GM12878 (cell line): ENCODE results near the gene POLR1H. TPM values are rescaled to one million over a fixed set of nuclear protein-coding genes. Genes with fewer than 3 reads are reported as not detected.

Experiments used
- ATAC-seq: fragments of 200-7000 bp; cut with Tn5 transposase; 3 replicates; pipeline ENCODE4 v1.9.1; 2020; ENCODE audit warnings: mild to moderate bottlenecking, moderate library complexity
- BruUV-seq: library from RNA; stranded (reverse); fragments of 400-500 nt; replicated peaks from 2 replicates; lab custom pipeline; 2021; lab: Mats Ljungman, UMichigan
- CTCF ChIA-PET: fragments of 300-600 bp; sonication (Branson Sonifier 250); formaldehyde crosslinking; extraction: SDS; loops from one replicate; lab custom pipeline; 2021; ENCODE audit warnings: inconsistent platforms; lab: Yijun Ruan, JAX
- POLR2A ChIA-PET: fragments of 350-600 bp; formaldehyde crosslinking; extraction: SDS; loops from one replicate; lab custom pipeline; 2021; ENCODE audit warnings: inconsistent platforms; lab: Charles Lee
- RAD21 ChIA-PET: fragments of 300-600 bp; sonication (Branson Sonifier 250); formaldehyde crosslinking; loops from one replicate; lab custom pipeline; 2023; ENCODE audit warnings: antibody characterized with exemption; ENCODE audit not compliant: unreplicated experiment; lab: Charles Lee
- SMC1A ChIA-PET: fragments of 300-600 bp; sonication (Branson Sonifier 250); formaldehyde crosslinking; loops from one replicate; lab custom pipeline; 2023; ENCODE audit not compliant: unreplicated experiment, uncharacterized antibody; lab: Charles Lee
- DNase-seq: peaks from one replicate; pipeline ENCODE4 v3.0.0-alpha.2; 2011; ENCODE audit warnings: low read depth, low spot score
- FAIRE-seq: peaks from 3 replicates; lab custom pipeline; 2011; peaks lifted over from hg19 to GRCh38; lab: Jason Lieb, UNC
- H2AFZ ChIP-seq: 2 replicates; pipeline ENCODE4 v1.6.0; 2011; ENCODE audit warnings: low read depth, low read length, control low read depth; ENCODE audit not compliant: control insufficient read depth
- H3K27ac ChIP-seq: 2 replicates; pipeline ENCODE4 v1.5.1; 2011; ENCODE audit warnings: control low read depth; ENCODE audit not compliant: control insufficient read depth, insufficient read depth
- H3K27me3 ChIP-seq, 2 experiments: replicated peaks in 1 of 2; 2 replicates each; pipeline versions ENCODE4 v1.6.0 to v1.6.1; 2011; ENCODE audit warnings: low read length in 1 of 2; ENCODE audit not compliant: control insufficient read depth in 2 of 2, insufficient read depth in 2 of 2
- H3K36me3 ChIP-seq, 2 experiments: 2 replicates each; pipeline ENCODE4 v1.5.1; 2011; ENCODE audit warnings: low read length in 1 of 2; ENCODE audit not compliant: control insufficient read depth in 2 of 2, insufficient read depth in 2 of 2
- H3K4me1 ChIP-seq: 2 replicates; pipeline ENCODE4 v1.6.1; 2011; ENCODE audit warnings: mild to moderate bottlenecking, low read length, moderate library complexity, mixed read lengths; ENCODE audit not compliant: control insufficient read depth, insufficient read depth
- H3K4me2 ChIP-seq: 2 replicates; pipeline ENCODE4 v1.6.0; 2011; ENCODE audit warnings: control low read depth; ENCODE audit not compliant: control insufficient read depth, insufficient read depth
- H3K4me3 ChIP-seq: fragments of 200-600 bp; sonication (generic); 2 replicates; pipeline ENCODE4 v1.5.1; 2016
- H3K79me2 ChIP-seq: 2 replicates; pipeline ENCODE4 v1.6.0; 2011; ENCODE audit warnings: low read length; ENCODE audit not compliant: control insufficient read depth, insufficient read depth
- H3K9ac ChIP-seq: 2 replicates; pipeline ENCODE4 v1.8.0; 2011; ENCODE audit warnings: low read length, control low read depth, mixed read lengths; ENCODE audit not compliant: control insufficient read depth, insufficient read depth
- H3K9me3 ChIP-seq: replicated peaks from 3 replicates; pipeline ENCODE4 v1.5.1; 2011; ENCODE audit warnings: mild to moderate bottlenecking, low read length; ENCODE audit not compliant: control insufficient read depth, insufficient read depth
- H4K20me1 ChIP-seq: 2 replicates; pipeline ENCODE4 v1.6.0; 2011; ENCODE audit not compliant: control insufficient read depth, insufficient read depth
- BHLHE40 ChIP-seq, 2 experiments: fragments of 450-650 bp in 1 of 2; IDR thresholded peaks; 2 replicates each; pipeline ENCODE4 v1.6.1; 2011 to 2017; ENCODE audit warnings: low read depth in 2 of 2, borderline replicate concordance in 1 of 2, improper control_type of control experiment in 1 of 2, low read length in 1 of 2, mild to moderate bottlenecking in 1 of 2
- EGR1 ChIP-seq, 2 experiments: IDR thresholded peaks; 1 replicate in 1 of 2; 2 replicates in 1 of 2; pipeline ENCODE4 v1.6.1; 2011 to 2012; ENCODE audit warnings: low read depth in 2 of 2, low read length in 2 of 2, borderline replicate concordance in 1 of 2, mild to moderate bottlenecking in 1 of 2, moderate library complexity in 1 of 2
- FOXM1 ChIP-seq: IDR thresholded peaks from 2 replicates; pipeline ENCODE4 v1.6.1; 2012; ENCODE audit warnings: low read depth, mild to moderate bottlenecking, inconsistent platforms, low read length, moderate library complexity
- GATAD2B ChIP-seq: fragments of 450-650 bp; conservative IDR thresholded peaks from 2 replicates; pipeline ENCODE4 v1.6.1; 2017; ENCODE audit warnings: low read depth, mild to moderate bottlenecking, moderate library complexity
- MEF2A ChIP-seq: IDR thresholded peaks from 2 replicates; pipeline ENCODE4 v1.6.1; 2011; ENCODE audit warnings: low read depth, mild to moderate bottlenecking, low read length, moderate library complexity; ENCODE audit not compliant: insufficient read depth
- NR2F1 ChIP-seq: fragments of 450-650 bp; conservative IDR thresholded peaks from 2 replicates; pipeline ENCODE4 v1.6.1; 2017; ENCODE audit warnings: mild to moderate bottlenecking
- PML ChIP-seq: IDR thresholded peaks from 2 replicates; pipeline ENCODE4 v1.6.1; 2012; ENCODE audit warnings: low read length, inconsistent platforms
- POLR2AphosphoS2 ChIP-seq: IDR thresholded peaks from 2 replicates; pipeline ENCODE4 v1.6.1; 2011; ENCODE audit warnings: low read depth, mild to moderate bottlenecking, low read length, improper control_type of control experiment, moderate library complexity
- RB1 ChIP-seq: fragments of 450-650 bp; formaldehyde crosslinking; IDR thresholded peaks from 2 replicates; pipeline ENCODE4 v1.6.1; 2017; ENCODE audit warnings: mild to moderate bottlenecking, borderline replicate concordance
- SMAD5 ChIP-seq: IDR thresholded peaks from 2 replicates; pipeline ENCODE4 v1.6.1; 2016; ENCODE audit warnings: antibody characterized with exemption, low read depth
- SREBF2 ChIP-seq: IDR thresholded peaks from 2 replicates; pipeline ENCODE4 v1.6.1; 2012; ENCODE audit warnings: mild to moderate bottlenecking, low read length
- TCF12 ChIP-seq: IDR thresholded peaks from 2 replicates; pipeline ENCODE4 v1.6.1; 2011; ENCODE audit warnings: low read depth, mild to moderate bottlenecking, low read length
- ZNF274 ChIP-seq: IDR thresholded peaks from one replicate; pipeline ENCODE4 v1.8.0; 2011; ENCODE audit not compliant: insufficient read length, insufficient read depth
- whole genome bisulfite sequencing: methylation state at CpG from one replicate; pipeline ENCODE4 v1.1.6; 2016; ENCODE audit warnings: low lambda C conversion rate; ENCODE audit not compliant: insufficient replicate concordance, insufficient coverage; ENCODE audit errors: missing lambda C conversion rate; 5-methylcytosine and 5-hydroxymethylcytosine counted together
- in situ Hi-C: fragments of 300-500 bp; cut with MboI; formaldehyde crosslinking; loops from 9 replicates; pipeline ENCODE4 v1.14.3; 2018; ENCODE audit warnings: mixed read lengths
- intact Hi-C: fragments of 100-400 bp; cut with micrococcal nuclease; formaldehyde crosslinking; loops from one replicate; pipeline ENCODE4 v1.14.2; 2022; ENCODE audit not compliant: unreplicated experiment
- polyA plus RNA-seq, 11 experiments: library from polyadenylated mRNA; depleted of rRNA in 4 of 11; unstranded in 6 of 11; stranded (reverse) in 5 of 11; fragments of >200 nt; fragmentation: Nextera tagmentation in 4 of 11; fragmentation: Illumina TruSeq in 1 of 11; extraction: Ambion mirVana in 4 of 11; extraction: Trizol in 1 of 11; gene quantifications; 1 replicate in 1 of 11; 2 replicates in 10 of 11; pipeline versions ENCODE4 v1.2.1 to v1.2.3, GENCODE V29; 2011 to 2016; ENCODE audit warnings: inconsistent platforms in 2 of 11, missing spikeins in 2 of 11, low read depth in 1 of 11
- total RNA-seq, 4 experiments: library from RNA; depleted of rRNA in 3 of 4; stranded (reverse); fragments of >200 nt in 3 of 4; fragmentation: Illumina TruSeq in 1 of 4; extraction: Trizol in 1 of 4; gene quantifications; 2 replicates each; pipeline versions ENCODE4 v1.2.1 to v1.2.3, GENCODE V29; 2013 to 2021
- TF ChIP-seq, protein P1 (sequence below): fragments of 450-650 bp; IDR thresholded peaks from 2 replicates; pipeline ENCODE4 v1.6.1; 2017; ENCODE audit warnings: low read depth, mild to moderate bottlenecking, moderate library complexity
- TF ChIP-seq, protein P2 (sequence below): IDR thresholded peaks from 2 replicates; pipeline ENCODE4 v1.6.1; 2012; ENCODE audit warnings: low read depth, low read length, improper control_type of control experiment
- TF ChIP-seq, protein P3 (sequence below): fragments of 450-650 bp; formaldehyde crosslinking; IDR thresholded peaks from 2 replicates; pipeline ENCODE4 v1.5.0; 2022; ENCODE audit warnings: mild to moderate bottlenecking, missing genetic modification characterization

Gene POLR1H
- total and polyA plus RNA-seq, 10 of the 15 experiments (the other 5 are each of a cell fraction or from before 2014, with no cell fraction given), result 50.6 to 160 (median 77.7) TPM

DNA sequence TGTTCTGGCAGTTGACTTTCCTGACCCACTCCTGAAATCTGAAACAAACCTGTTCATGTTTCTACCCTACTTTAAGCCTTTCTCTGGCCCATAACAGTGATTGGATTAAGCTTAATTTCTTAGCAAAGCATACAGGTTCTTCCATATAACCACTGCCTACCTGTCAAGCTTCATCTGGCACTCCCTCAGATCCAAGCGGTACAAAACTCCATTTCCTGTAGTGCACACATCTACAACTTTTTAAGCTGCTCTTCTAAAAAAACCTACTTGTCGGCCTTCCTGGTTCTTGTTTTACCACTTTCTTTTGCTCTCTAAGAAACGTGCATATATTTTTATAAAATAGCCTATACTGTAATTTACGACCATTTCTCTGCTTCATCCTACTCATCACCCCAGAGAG, 5.0 kb downstream of the POLR1H start (continued):
- TF ChIP-seq, protein P1, sequence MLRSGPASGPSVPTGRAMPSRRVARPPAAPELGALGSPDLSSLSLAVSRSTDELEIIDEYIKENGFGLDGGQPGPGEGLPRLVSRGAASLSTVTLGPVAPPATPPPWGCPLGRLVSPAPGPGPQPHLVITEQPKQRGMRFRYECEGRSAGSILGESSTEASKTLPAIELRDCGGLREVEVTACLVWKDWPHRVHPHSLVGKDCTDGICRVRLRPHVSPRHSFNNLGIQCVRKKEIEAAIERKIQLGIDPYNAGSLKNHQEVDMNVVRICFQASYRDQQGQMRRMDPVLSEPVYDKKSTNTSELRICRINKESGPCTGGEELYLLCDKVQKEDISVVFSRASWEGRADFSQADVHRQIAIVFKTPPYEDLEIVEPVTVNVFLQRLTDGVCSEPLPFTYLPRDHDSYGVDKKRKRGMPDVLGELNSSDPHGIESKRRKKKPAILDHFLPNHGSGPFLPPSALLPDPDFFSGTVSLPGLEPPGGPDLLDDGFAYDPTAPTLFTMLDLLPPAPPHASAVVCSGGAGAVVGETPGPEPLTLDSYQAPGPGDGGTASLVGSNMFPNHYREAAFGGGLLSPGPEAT, result no peak
- TF ChIP-seq FOXM1 (no peak), TCF12 (no peak), MEF2A (no peak), ZNF274 (no peak)
- TF ChIP-seq, all 136 proteins: peak for 0

DNA sequence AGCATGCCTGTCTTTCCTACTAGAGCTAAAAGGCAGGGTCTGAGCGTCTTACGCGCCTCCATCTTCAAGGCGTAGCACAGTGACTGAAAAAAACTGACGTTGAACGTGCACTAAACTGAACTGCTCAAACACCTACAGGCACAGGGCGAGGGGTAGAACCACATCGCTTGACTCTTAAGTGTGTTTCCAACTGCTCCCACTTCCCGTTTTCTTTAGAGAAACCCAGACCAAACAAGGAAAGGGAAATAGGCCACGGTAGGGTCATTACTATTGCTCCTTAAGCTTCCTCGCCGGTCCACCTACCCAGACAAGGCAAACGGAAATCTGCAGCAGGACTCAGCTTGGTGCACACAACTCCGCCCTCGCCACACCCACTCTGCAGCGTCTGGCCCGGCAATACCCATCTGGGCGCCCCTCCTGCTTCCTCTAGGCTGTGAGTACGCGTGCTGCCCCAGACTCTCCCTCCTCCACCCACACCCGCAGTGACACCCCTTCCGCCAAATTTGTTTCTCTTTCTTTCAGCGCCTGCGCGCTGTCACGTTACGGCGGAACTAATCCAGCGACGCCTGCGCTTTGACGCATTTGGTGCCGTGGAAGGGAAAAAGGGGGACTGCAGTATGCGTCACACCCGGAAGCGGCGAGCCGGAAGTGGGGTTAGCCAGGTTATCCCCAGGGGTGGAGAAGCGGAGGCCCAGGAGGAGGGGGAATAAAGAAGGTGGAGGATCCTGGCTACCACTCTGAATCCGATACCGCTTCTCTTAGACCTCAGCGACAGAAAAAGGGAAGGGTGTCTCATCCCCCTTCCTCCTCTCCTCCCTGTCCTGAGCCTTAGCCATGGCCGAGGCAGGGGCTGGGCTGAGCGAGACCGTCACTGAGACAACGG, 5.8 kb downstream of the POLR1H start, which contains the start of gene PPP1R11:
Gene PPP1R11, plus strand, starts transcription at position 622 of the 883 bp plus-strand sequence. Its CDS starts 213 bp downstream, at position 835.
- peak within 1 kb of the TSS; percentile 70 for H3K9ac ChIP-seq
- POLR2A ChIA-PET, result interaction anchor here (0.8 to 1.7 kb wide), 11 partner anchors 9 to 417 kb away, joined by 3 to 14 read pairs (median 3); partner anchors contain the start of genes HLA-A and TRIM26
- no peaks in the 10 kb centered on the region for H3K9me3 ChIP-seq
- no peaks in the 10 kb centered on the region for H4K20me1 ChIP-seq
- CTCF ChIA-PET, result interaction anchor here (0.7 to 3.2 kb wide), 7 partner anchors 10 to 417 kb away, joined by 3 to 19 read pairs (median 4); no protein-coding TSS in a partner anchor
- ATAC-seq (peak; percentile 99), FAIRE-seq (peak; percentile 97), DNase-seq (peak; percentile 99)
- SMC1A ChIA-PET, result interaction anchor here (0.6 to 2.4 kb wide), 18 partner anchors 14 to 101 kb away, joined by 3 to 15 read pairs (median 4); no protein-coding TSS in a partner anchor
- no TSS peak for BruUV-seq
- intact Hi-C loops (no loop called here), in situ Hi-C loops (no loop called here)
- H3K79me2 ChIP-seq, result peaks cover 20% of the 10 kb centered on the region
- peak within 1 kb of the TSS; percentile 88 for H3K27ac ChIP-seq
- peak within 1 kb of the TSS; percentile 79 for H3K4me2 ChIP-seq
- under 1% methylated on average over 46 of the region's 46 CpGs for WGBS
- no peaks in the 10 kb centered on the region for H3K36me3 ChIP-seq
- no peaks in the 10 kb centered on the region for H3K4me1 ChIP-seq
- peak within 1 kb of the TSS; percentile 84 for H3K4me3 ChIP-seq
- H2AFZ ChIP-seq, result peak within 1 kb of the TSS; percentile 99
- RAD21 ChIA-PET, result interaction anchor here (0.9 to 3.2 kb wide), 5 partner anchors 28 to 64 kb away, joined by 3 to 18 read pairs (median 3); no protein-coding TSS in a partner anchor
- peaks cover 0 to 3% of the 10 kb centered on the region in 2 experiments; a peak in 2 of 4 replicates for H3K27me3 ChIP-seq
- no peak; the same call in 1 of the 2 replicates for TF ChIP-seq RB1
- peak; percentile 93 to 96 for TF ChIP-seq BHLHE40 (IDR thresholded peaks at IDR 0.05; ENCODE audit: borderline replicate concordance in 1 of 2, low read depth in 2 of 2, low read length in 1 of 2)
- TF ChIP-seq PML, result peak; percentile 81
- TF ChIP-seq, protein P2, sequence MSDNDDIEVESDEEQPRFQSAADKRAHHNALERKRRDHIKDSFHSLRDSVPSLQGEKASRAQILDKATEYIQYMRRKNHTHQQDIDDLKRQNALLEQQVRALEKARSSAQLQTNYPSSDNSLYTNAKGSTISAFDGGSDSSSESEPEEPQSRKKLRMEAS, result peak; percentile 92
- TF ChIP-seq, protein P3, sequence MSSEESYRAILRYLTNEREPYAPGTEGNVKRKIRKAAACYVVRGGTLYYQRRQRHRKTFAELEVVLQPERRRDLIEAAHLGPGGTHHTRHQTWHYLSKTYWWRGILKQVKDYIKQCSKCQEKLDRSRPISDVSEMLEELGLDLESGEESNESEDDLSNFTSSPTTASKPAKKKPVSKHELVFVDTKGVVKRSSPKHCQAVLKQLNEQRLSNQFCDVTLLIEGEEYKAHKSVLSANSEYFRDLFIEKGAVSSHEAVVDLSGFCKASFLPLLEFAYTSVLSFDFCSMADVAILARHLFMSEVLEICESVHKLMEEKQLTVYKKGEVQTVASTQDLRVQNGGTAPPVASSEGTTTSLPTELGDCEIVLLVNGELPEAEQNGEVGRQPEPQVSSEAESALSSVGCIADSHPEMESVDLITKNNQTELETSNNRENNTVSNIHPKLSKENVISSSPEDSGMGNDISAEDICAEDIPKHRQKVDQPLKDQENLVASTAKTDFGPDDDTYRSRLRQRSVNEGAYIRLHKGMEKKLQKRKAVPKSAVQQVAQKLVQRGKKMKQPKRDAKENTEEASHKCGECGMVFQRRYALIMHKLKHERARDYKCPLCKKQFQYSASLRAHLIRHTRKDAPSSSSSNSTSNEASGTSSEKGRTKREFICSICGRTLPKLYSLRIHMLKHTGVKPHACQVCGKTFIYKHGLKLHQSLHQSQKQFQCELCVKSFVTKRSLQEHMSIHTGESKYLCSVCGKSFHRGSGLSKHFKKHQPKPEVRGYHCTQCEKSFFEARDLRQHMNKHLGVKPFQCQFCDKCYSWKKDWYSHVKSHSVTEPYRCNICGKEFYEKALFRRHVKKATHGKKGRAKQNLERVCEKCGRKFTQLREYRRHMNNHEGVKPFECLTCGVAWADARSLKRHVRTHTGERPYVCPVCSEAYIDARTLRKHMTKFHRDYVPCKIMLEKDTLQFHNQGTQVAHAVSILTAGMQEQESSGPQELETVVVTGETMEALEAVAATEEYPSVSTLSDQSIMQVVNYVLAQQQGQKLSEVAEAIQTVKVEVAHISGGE (CRISPR knock-in tag), result peak; percentile 85
- peak; percentile 95 for TF ChIP-seq NR2F1
- peak; percentile 77; the same call in 1 of the 2 replicates for TF ChIP-seq GATAD2B
- peak; percentile 62 to 81 for TF ChIP-seq EGR1 (IDR thresholded peaks at IDR 0.05; ENCODE audit: borderline replicate concordance in 1 of 2, low read depth in 2 of 2, low read length in 2 of 2)
- peak; percentile 72; the same call in 1 of the 2 replicates for TF ChIP-seq SMAD5
- TF ChIP-seq POLR2AphosphoS2, result peak; percentile 82; the same call in 1 of the 2 replicates
- TF ChIP-seq SREBF2, result peak; percentile 63
